22Rv1 (cell line): Measurements from ENCODE around the gene OR13J1.

Experiments used
- H3K27ac ChIP-seq: fragments of 450-650 bp; 2 replicates; pipeline ENCODE4 v1.5.1; 2017
- ZFX ChIP-seq: fragments of 450-650 bp; IDR thresholded peaks from 2 replicates; pipeline ENCODE4 v1.6.1; 2017; ENCODE audit warnings: antibody characterized with exemption, borderline replicate concordance
- TF ChIP-seq, protein P1 (sequence below): fragments of 450-650 bp; IDR thresholded peaks from 2 replicates; pipeline ENCODE4 v1.5.1; 2017; ENCODE audit warnings: mild to moderate bottlenecking

The OR13J1 gene

DNA sequence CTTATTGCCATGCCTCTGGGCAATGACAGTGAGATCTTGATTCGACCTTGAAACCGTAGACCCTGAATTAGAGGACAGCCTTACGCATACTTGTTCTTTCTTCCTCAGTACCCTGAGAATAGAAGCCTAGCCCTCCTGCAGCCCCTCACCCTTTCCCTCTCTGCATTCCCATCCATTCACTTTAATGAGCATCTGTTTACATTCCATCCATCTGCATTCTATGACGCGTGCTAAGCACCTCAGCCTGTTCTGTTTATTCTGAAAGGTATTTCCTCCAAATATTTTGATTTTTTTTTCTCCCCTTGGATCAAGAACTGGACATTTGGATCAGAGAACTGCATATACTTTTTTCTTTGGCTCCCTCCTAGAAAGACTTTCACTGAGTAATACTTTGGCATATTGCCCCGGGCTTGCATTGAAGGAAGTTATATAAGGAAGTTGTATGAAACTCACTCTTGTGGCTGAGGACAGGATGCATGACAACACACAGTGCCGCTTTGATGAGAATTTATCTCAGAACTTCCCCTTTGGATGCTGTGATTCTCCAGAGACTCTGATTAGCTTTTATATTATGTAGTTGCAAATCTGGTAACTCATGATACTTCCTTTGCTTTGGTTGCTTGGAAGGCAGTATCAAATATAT lies 25.5 kb downstream of the OR13J1 start:
- peak overlapping the region; percentile 89 for H3K27ac ChIP-seq
- no peak for TF ChIP-seq ZFX
- TF ChIP-seq, protein P1, sequence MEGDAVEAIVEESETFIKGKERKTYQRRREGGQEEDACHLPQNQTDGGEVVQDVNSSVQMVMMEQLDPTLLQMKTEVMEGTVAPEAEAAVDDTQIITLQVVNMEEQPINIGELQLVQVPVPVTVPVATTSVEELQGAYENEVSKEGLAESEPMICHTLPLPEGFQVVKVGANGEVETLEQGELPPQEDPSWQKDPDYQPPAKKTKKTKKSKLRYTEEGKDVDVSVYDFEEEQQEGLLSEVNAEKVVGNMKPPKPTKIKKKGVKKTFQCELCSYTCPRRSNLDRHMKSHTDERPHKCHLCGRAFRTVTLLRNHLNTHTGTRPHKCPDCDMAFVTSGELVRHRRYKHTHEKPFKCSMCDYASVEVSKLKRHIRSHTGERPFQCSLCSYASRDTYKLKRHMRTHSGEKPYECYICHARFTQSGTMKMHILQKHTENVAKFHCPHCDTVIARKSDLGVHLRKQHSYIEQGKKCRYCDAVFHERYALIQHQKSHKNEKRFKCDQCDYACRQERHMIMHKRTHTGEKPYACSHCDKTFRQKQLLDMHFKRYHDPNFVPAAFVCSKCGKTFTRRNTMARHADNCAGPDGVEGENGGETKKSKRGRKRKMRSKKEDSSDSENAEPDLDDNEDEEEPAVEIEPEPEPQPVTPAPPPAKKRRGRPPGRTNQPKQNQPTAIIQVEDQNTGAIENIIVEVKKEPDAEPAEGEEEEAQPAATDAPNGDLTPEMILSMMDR, result no peak

GRCh38 chr9:35842795-35843194 lies 27.4 kb downstream of the OR13J1 start:
- no peak for TF ChIP-seq ZFX
- TF ChIP-seq, protein P1, result no peak

GRCh38 chr9:35842020-35842745 lies 28.0 kb downstream of the OR13J1 start:
- H3K27ac ChIP-seq, result no peak overlapping the region
- TF ChIP-seq, protein P1, result no peak
- no peak for TF ChIP-seq ZFX

More at GRCh38 chr9:35842795-35843194, 27.4 kb downstream of the OR13J1 start:
- peak overlapping the region; percentile 89; the same call in 1 of the 2 replicates for H3K27ac ChIP-seq

DNA sequence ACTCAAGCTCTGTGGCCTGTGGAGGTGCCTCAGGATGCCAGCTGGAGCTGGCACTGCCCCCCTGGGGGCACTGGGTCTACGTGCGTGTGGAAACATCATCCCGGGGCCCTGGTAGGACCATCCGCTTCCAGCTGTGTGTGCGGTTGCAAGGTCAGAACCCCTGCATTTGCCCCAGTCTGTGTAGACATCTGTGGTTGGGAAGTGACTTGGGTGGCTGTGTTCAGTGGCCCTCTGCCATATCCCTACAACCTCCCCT lies 28.6 kb downstream of the OR13J1 start:
- H3K27ac ChIP-seq, result no peak overlapping the region
- TF ChIP-seq, protein P1, result no peak
- no peak for TF ChIP-seq ZFX

DNA sequence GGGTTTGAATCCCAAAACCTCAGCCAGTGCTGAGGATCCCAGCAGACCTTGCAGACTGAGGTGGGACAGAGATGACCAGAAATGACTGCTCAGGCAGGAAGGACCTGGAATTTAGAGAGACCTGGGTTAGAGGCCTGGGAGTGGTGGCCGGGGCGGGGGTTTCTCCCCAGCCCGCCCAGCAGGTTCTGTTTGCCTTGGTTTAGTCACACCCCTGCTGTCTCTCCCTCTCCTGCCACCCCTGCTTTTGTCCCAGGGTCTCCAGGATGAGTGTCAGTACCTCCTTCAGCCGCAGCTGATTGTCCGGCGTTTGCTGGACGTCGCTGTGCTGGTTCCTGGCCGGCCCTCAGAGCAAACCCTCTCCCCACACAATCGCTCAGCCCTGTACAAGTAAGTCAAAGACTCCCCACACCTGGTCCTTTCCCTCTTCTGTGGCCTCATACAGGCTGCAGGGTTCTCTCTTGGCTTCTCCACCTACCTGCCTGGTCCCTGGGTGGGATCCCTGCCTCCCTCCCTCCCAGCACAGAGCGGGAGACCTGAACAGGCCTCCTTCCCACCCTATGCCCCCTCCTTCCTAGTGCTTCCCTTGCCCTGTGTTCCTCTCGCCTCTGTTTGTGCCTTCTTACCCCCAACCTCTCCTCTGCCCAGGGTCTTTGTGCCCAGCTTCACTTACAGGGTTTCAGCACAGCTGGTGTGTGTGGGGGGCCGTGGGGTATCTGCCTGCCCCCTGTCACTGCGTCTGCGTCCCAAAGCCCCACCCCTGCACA lies 29.1 kb downstream of the OR13J1 start:
- no peak overlapping the region for H3K27ac ChIP-seq
- TF ChIP-seq, protein P1, result no peak
- TF ChIP-seq ZFX, result no peak

GRCh38 chr9:35839926-35840325 lies 30.3 kb downstream of the OR13J1 start:
- TF ChIP-seq, protein P1, result no peak
- no peak for TF ChIP-seq ZFX
- H3K27ac ChIP-seq, result no peak overlapping the region

DNA sequence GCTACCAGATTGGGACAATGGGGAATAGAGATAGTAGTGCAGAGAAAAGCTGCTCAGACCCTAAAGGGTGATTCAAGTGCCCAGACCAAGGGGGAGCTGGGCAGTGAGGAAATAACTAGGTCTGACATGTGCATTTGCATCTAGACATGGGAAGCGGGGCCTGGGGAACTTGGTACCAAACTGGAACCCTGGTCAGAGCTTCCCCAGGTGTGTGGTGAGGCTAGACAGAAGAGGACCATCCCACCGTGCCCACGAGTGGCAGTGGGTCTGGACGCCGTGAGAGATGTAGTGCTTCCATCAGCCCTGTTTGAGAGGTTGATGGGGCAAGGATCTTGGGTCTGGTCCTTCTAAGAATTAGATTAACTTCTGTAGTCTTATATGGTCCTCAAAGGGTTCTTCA lies 33.6 kb downstream of the OR13J1 start:
- H3K27ac ChIP-seq, result no peak overlapping the region
- TF ChIP-seq, protein P1, result no peak
- no peak for TF ChIP-seq ZFX
